Ovary (tissue), 10 donors: ENCODE measurements around the gene ALDH1B1. TPM values are rescaled to one million over a fixed set of nuclear protein-coding genes. Genes with fewer than 3 reads are reported as not detected.

Source experiments
- DNase-seq, 5 donors: peaks; one replicate each; pipeline ENCODE4 v3.0.0-alpha.2; 2019 to 2020
- H3K27ac ChIP-seq, 2 donors: fragments of 200-600 bp; one replicate each; pipeline versions ENCODE4 v1.5.1 to v1.8.0; 2019 to 2022
- H3K27me3 ChIP-seq: fragments of 200-600 bp; one replicate; pipeline ENCODE4 v1.8.0; 2022
- H3K36me3 ChIP-seq: fragments of 200-600 bp; sonication (generic); one replicate; pipeline ENCODE4 v1.5.1; 2019
- H3K4me1 ChIP-seq: one replicate; pipeline ENCODE4 v1.8.1; 2013; ENCODE audit warnings: mild to moderate bottlenecking, moderate library complexity; ENCODE audit not compliant: insufficient read depth
- H3K4me3 ChIP-seq: fragments of 200-600 bp; sonication (generic); one replicate; pipeline ENCODE4 v1.5.1; 2017
- H3K9me3 ChIP-seq, 2 donors: fragments of 200-600 bp in 1 of 2; sonication (generic) in 1 of 2; one replicate each; pipeline versions ENCODE4 v1.5.1 to v1.8.1; 2013 to 2019; ENCODE audit warnings: mild to moderate bottlenecking in 1 of 2, moderate library complexity in 1 of 2
- CTCF ChIP-seq, 3 donors: fragments of 450-650 bp in 2 of 3; fragments of 200-600 bp in 1 of 3; IDR thresholded peaks; one replicate each; pipeline versions ENCODE4 v1.5.1 to v1.8.0; 2016 to 2022; ENCODE audit warnings: antibody characterized with exemption in 3 of 3, mild to moderate bottlenecking in 1 of 3
- EP300 ChIP-seq: sonication (generic); formaldehyde crosslinking; IDR thresholded peaks from one replicate; pipeline ENCODE4 v1.6.1; 2017; ENCODE audit warnings: antibody characterized with exemption
- POLR2A ChIP-seq: fragments of 450-650 bp; IDR thresholded peaks from one replicate; pipeline ENCODE4 v1.6.1; 2017; ENCODE audit warnings: antibody characterized with exemption, mild to moderate bottlenecking, moderate library complexity
- WGBS, 3 donors: extraction: QIAGEN DNeasy Blood & Tissue Kit in 1 of 3; methylation state at CpG; one replicate each; pipeline versions ENCODE4 v1.1.5 to v1.1.7; 2013 to 2017; 5-methylcytosine and 5-hydroxymethylcytosine counted together
- intact Hi-C, 4 donors: fragments of 100-400 bp; cut with DNase I; formaldehyde crosslinking; loops; one replicate each; pipeline versions ENCODE4 v1.11.0 to v1.15.1; 2022 to 2023
- long read RNA-seq, 3 donors: library from polyadenylated mRNA in 2 of 3; unstranded in 2 of 3; transcript quantifications; one replicate each; pipeline ENCODE4 v2.0.0 and lab custom pipeline, GENCODE V29; 2021 to 2026
- polyA plus RNA-seq, 2 donors: library from polyadenylated mRNA; stranded (reverse); fragments of 200-250 nt in 1 of 2; fragments of 350-450 nt in 1 of 2; fragmentation: Illumina TruSeq in 1 of 2; extraction: RNeasy Lipid Tissue Mini Kit (QIAGEN cat#74804) in 1 of 2; gene quantifications; one replicate each; pipeline ENCODE4 v1.2.3, GENCODE V29; 2013 to 2014
- total RNA-seq, 7 donors: library from RNA; depleted of rRNA in 2 of 7; stranded (reverse); fragments of >200 nt in 2 of 7; fragmentation: NEBNext Ultra II Directional in 3 of 7; extraction: Animal tissue kit (Norgen Biotek cat#: 25700) in 3 of 7; gene quantifications; one replicate each; pipeline versions ENCODE4 v1.1.0 to v1.2.4, GENCODE V29; 2016 to 2023
- donor health status: DM: no; HTN: no; CAD: no; lungs with moderate emphysema.
- donor health status: DM: no; HTN: no; CAD: no.
- donor health status: Bipolar disorder and iron deficiency.
- donor health status: DM: yes; HTN: yes; CAD: no.
- donor health status: DM: no; HTN: no; CAD: no.
- donor health status: DM: yes; HTN: yes; CAD: no.

The ALDH1B1 gene
- total RNA-seq (10 to 100 TPM in 6 of 7 donors, 1 to 10 TPM in 1; 7.9 to 47.2 (median 24.3) TPM), polyA plus RNA-seq (10 to 100 TPM; 11.8 to 45.4 TPM)
- long read RNA-seq, donor 1, transcript ALDH1B1-201 (2 exons, 3,066 nt), result major isoform, 95 of 117 reads
- long read RNA-seq, donor 1, partial matches to known transcripts, result 0 of 117 reads
- long read RNA-seq, donor 1, other reads (novel, unspliced or antisense), result 20 of 117 reads
- long read RNA-seq, donor 2, transcript ALDH1B1-201 (2 exons, 3,066 nt), result major isoform, 8 of 8 reads
- long read RNA-seq, donor 2, partial matches to known transcripts, result 0 of 8 reads
- long read RNA-seq, donor 2, other reads (novel, unspliced or antisense), result 0 of 8 reads
- long read RNA-seq, donor 3, transcript ALDH1B1-201 (2 exons, 3,066 nt), result major isoform, 51 of 55 reads
- long read RNA-seq, donor 3, partial matches to known transcripts, result 4 of 55 reads
- long read RNA-seq, donor 3, other reads (novel, unspliced or antisense), result 0 of 55 reads

GRCh38 chr9:38392235-38393127, at the start of gene ALDH1B1:
ALDH1B1 (plus strand) TSS chr9:38392702; CDS start chr9:38395749, 3,047 bp downstream.
- intact Hi-C loops, result loop anchor here in 1 of 4 donors (10.0 kb wide), 1 partner anchor 478 kb away; no protein-coding TSS in a partner anchor
- WGBS, 3 donors, result 0 to 1% (median 0%) methylated on average over 58 of the region's 58 CpGs
- H3K4me1 ChIP-seq, result peaks cover 18% of the 10 kb centered on the region

DNA sequence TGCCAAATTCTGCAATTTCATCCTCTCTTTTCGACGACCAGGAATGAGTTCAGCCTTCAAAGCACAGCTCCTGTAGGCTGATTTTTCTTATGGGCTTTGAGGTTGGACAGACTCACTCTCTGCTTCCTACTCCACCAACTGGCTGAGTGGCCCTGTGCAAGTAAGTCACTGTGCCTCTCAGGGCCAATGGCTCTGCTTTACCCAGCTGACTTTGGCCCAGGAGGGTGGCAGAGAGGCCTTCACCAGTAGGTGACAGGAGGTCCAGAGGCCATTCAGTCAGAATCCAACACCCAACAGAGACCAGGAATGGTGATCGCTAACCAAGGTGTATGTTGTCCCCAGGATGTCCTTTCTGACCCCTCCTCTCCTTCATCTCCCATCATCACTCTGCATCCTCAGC, 49.5 kb upstream of the ALDH1B1 start:
- Histone ChIP-seq H3K27ac (no peak overlapping the region), H3K9me3 (no peaks in the 10 kb centered on the region), H3K4me1 (no peaks in the 10 kb centered on the region), H3K27me3 (no peaks in the 10 kb centered on the region), H3K4me3 (no peak overlapping the region), H3K36me3 (no peaks in the 10 kb centered on the region)
- no peak for DNase-seq
- intact Hi-C loops, result loop anchor here in 1 of 4 donors (5.0 kb wide), 1 partner anchor 51 kb away; no protein-coding TSS in a partner anchor
- TF ChIP-seq POLR2A, result no peak
- no peak for TF ChIP-seq CTCF (IDR thresholded peaks at IDR 0.05)
- TF ChIP-seq EP300, result no peak
- WGBS, 3 donors, result 85 to 93% (median 90%) methylated on average over 3 of the region's 3 CpGs

More at GRCh38 chr9:38392235-38393127, at the start of gene ALDH1B1:
- Histone ChIP-seq H3K27me3 (no peaks in the 10 kb centered on the region), H3K36me3 (no peaks in the 10 kb centered on the region), H3K9me3 (no peaks in the 10 kb centered on the region), H3K27ac (peak within 1 kb of the TSS; percentile 50 to 76), H3K4me3 (peak within 1 kb of the TSS; percentile 84)
- TF ChIP-seq EP300, result no peak
- TF ChIP-seq POLR2A, result peak; percentile 10
- DNase-seq, result peak; percentile 82 to 90 (median 87)

GRCh38 chr9:38343552-38343951, 49.0 kb upstream of the ALDH1B1 start:
- Histone ChIP-seq H3K9me3 (no peaks in the 10 kb centered on the region), H3K4me3 (no peak overlapping the region), H3K27me3 (no peaks in the 10 kb centered on the region), H3K27ac (no peak overlapping the region), H3K4me1 (no peaks in the 10 kb centered on the region), H3K36me3 (no peaks in the 10 kb centered on the region)
- 91 to 98% (median 94%) methylated on average over 6 of the region's 6 CpGs for WGBS, 3 donors
- DNase-seq, result no peak
- intact Hi-C loops, result loop anchor here in 1 of 4 donors (5.0 kb wide), 1 partner anchor 51 kb away; no protein-coding TSS in a partner anchor
- no peak for TF ChIP-seq EP300
- TF ChIP-seq POLR2A, result no peak
- no peak for TF ChIP-seq CTCF (IDR thresholded peaks at IDR 0.05)

GRCh38 chr9:38344566-38345324, 47.8 kb upstream of the ALDH1B1 start:
- H3K4me1 ChIP-seq, result no peaks in the 10 kb centered on the region
- H3K4me3 ChIP-seq, result no peak overlapping the region
- no peak for DNase-seq
- TF ChIP-seq CTCF (IDR thresholded peaks at IDR 0.05), result no peak
- TF ChIP-seq POLR2A, result no peak
- TF ChIP-seq EP300, result no peak
- H3K27ac ChIP-seq, result no peak overlapping the region
- no peaks in the 10 kb centered on the region for H3K36me3 ChIP-seq
- H3K9me3 ChIP-seq, result no peaks in the 10 kb centered on the region
- intact Hi-C loops, result loop anchor here in 1 of 4 donors (5.0 kb wide), 1 partner anchor 52 kb away; no protein-coding TSS in a partner anchor
- 87 to 89% (median 88%) methylated on average over 7 of the region's 7 CpGs for WGBS, 3 donors
- H3K27me3 ChIP-seq, result no peaks in the 10 kb centered on the region
